Stimulated activated CD4-positive, alpha-beta T cell treated with anti-CD3 and anti-CD28 coated beads, Interleukin-4, amount 100 ng/mL, for 4 hours (primary cell): ENCODE measurements around the gene TM2D3.
A peak's percentile ranks its signal among the peaks of the same experiment; 100 is the strongest.
"Not testable (repeated sequence)": the region's sequence is repeated elsewhere in the genome, so short reads cannot be mapped to it uniquely, and the experiment has no call there.

ENCODE experiments used
- DNase-seq, 2 experiments: peaks; one replicate each; pipeline ENCODE4 v3.0.0-alpha.2; 2020

The TM2D3 gene

GRCh38 chr15:101654624-101655337, 2.6 kb upstream of the TM2D3 start:
- peak in 1 of 2 experiments; percentile 32 for DNase-seq

- DNase-seq = no peak
These were observed 2.0 kb upstream of the TM2D3 start for GRCh38 chr15:101654171-101654570.

GRCh38 chr15:101652786-101653430, 727 bp upstream of the TM2D3 start:
- peak in 1 of 2 experiments; percentile 35 for DNase-seq

- DNase-seq = no peak
These were observed 555 bp downstream of the TM2D3 start for GRCh38 chr15:101651554-101652097.

GRCh38 chr15:101650145-101650544, 2.0 kb downstream of the TM2D3 start:
- DNase-seq = no peak

GRCh38 chr15:101648356-101648755, 3.8 kb downstream of the TM2D3 start:
- DNase-seq = no peak

GRCh38 chr15:101647251-101647650, 4.9 kb downstream of the TM2D3 start:
- no peak for DNase-seq

GRCh38 chr15:101646672-101647071, 5.5 kb downstream of the TM2D3 start:
- DNase-seq = no peak

GRCh38 chr15:101642361-101642760, 9.8 kb downstream of the TM2D3 start:
- DNase-seq = no peak

GRCh38 chr15:101641894-101642293, 10.3 kb downstream of the TM2D3 start:
- DNase-seq = no peak

GRCh38 chr15:101641129-101641764, 10.9 kb downstream of the TM2D3 start:
- DNase-seq = peak; percentile 60 to 63

- no peak for DNase-seq
These were observed 12.5 kb downstream of the TM2D3 start for GRCh38 chr15:101639667-101640066.

- no peak for DNase-seq
These were observed 14.3 kb downstream of the TM2D3 start for GRCh38 chr15:101637919-101638318.

- no peak for DNase-seq
These were observed 14.7 kb downstream of the TM2D3 start for GRCh38 chr15:101637516-101637915.

GRCh38 chr15:101637038-101637437, 15.1 kb downstream of the TM2D3 start:
- DNase-seq = no peak

GRCh38 chr15:101635944-101636727, 16.0 kb downstream of the TM2D3 start:
- DNase-seq = no peak

GRCh38 chr15:101633356-101633755, 18.8 kb downstream of the TM2D3 start:
- DNase-seq = no peak

- DNase-seq = not testable (repeated sequence)
These were observed 25.5 kb downstream of the TM2D3 start for GRCh38 chr15:101626729-101627128.

- no peak for DNase-seq
These were observed 26.2 kb downstream of the TM2D3 start for GRCh38 chr15:101625980-101626379.

- DNase-seq = no peak
These were observed 27.0 kb downstream of the TM2D3 start for GRCh38 chr15:101625184-101625583.

GRCh38 chr15:101623367-101624304, 28.5 kb downstream of the TM2D3 start:
- DNase-seq = no peak

- no peak for DNase-seq
These were observed 30.2 kb downstream of the TM2D3 start for GRCh38 chr15:101621961-101622360.
